ENCODE measurements around the gene ACTG2. TPM values are rescaled to one million over a fixed set of nuclear protein-coding genes. Genes with fewer than 3 reads are reported as not detected.

The ACTG2 gene
- total and polyA plus RNA-seq, 10 of the 15 experiments (the other 5 are each of a cell fraction or from before 2014, with no cell fraction given) = 0.06 to 0.97 (median 0.12) TPM; not detected in 7

- H3K4me3 ChIP-seq = no peak overlapping the region
- ChIA-PET POLR2A (interaction anchor here (0.7 to 1.0 kb wide), 2 partner anchors 77 to 680 kb away, joined by 3 read pairs; no protein-coding TSS in a partner anchor), RAD21 (ENCODE audit: unreplicated experiment) (interaction anchor here (0.8 to 2.2 kb wide), 8 partner anchors 12 to 214 kb away, joined by 3 to 7 read pairs (median 3); no protein-coding TSS in a partner anchor), CTCF (interaction anchor here (0.8 to 5.4 kb wide), 12 partner anchors 11 to 234 kb away, joined by 3 to 78 read pairs (median 5); partner anchors contain the start of gene STAMBP), SMC1A (ENCODE audit: uncharacterized antibody, unreplicated experiment) (interaction anchor here (0.7 to 5.0 kb wide), 10 partner anchors 28 to 210 kb away, joined by 3 to 45 read pairs (median 4); no protein-coding TSS in a partner anchor)
- H3K4me2 ChIP-seq (ENCODE audit: control insufficient read depth, insufficient read depth) = no peak overlapping the region
- no peaks in the 10 kb centered on the region for H3K27me3 ChIP-seq (replicated peaks in 1 of 2; ENCODE audit: control insufficient read depth in 2 of 2, insufficient read depth in 2 of 2, low read length in 1 of 2)
- no peak overlapping the region for H3K27ac ChIP-seq (ENCODE audit: control insufficient read depth, insufficient read depth)
- H3K36me3 ChIP-seq (ENCODE audit: control insufficient read depth in 2 of 2, insufficient read depth in 2 of 2, low read length in 1 of 2) = no peaks in the 10 kb centered on the region
- ATAC-seq = no peak
- no peaks in the 10 kb centered on the region for H4K20me1 ChIP-seq (ENCODE audit: control insufficient read depth, insufficient read depth)
- in situ Hi-C loops (cut with MboI) (no loop called here), intact Hi-C loops (cut with micrococcal nuclease; ENCODE audit: unreplicated experiment) (no loop called here)
- DNase-seq (ENCODE audit: low read depth, low spot score) = no peak
- no peak overlapping the region for H2AFZ ChIP-seq (ENCODE audit: control insufficient read depth, low read depth, low read length)
- TF ChIP-seq, protein P1, sequence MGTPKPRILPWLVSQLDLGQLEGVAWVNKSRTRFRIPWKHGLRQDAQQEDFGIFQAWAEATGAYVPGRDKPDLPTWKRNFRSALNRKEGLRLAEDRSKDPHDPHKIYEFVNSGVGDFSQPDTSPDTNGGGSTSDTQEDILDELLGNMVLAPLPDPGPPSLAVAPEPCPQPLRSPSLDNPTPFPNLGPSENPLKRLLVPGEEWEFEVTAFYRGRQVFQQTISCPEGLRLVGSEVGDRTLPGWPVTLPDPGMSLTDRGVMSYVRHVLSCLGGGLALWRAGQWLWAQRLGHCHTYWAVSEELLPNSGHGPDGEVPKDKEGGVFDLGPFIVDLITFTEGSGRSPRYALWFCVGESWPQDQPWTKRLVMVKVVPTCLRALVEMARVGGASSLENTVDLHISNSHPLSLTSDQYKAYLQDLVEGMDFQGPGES (IDR thresholded peaks at IDR 0.05) = no peak
- TF ChIP-seq SMAD1 (IDR thresholded peaks at IDR 0.05; ENCODE audit: low read depth, partially characterized antibody) (no peak), SMAD5 (IDR thresholded peaks at IDR 0.05; ENCODE audit: low read depth) (no peak), DPF2 (IDR thresholded peaks at IDR 0.05) (no peak), MEF2B (IDR thresholded peaks at IDR 0.05; ENCODE audit: partially characterized antibody, poor library complexity, severe bottlenecking) (no peak)
- BruUV-seq (replicated peaks) = no TSS peak
- no peak for FAIRE-seq
- WGBS (ENCODE audit: insufficient coverage, insufficient replicate concordance, low lambda C conversion rate, missing lambda C conversion rate) = 53% methylated on average over 6 of the region's 6 CpGs
- H3K79me2 ChIP-seq (ENCODE audit: control insufficient read depth, insufficient read depth, low read length) = no peaks in the 10 kb centered on the region
- H3K4me1 ChIP-seq (ENCODE audit: control insufficient read depth, insufficient read depth, low read length) = no peaks in the 10 kb centered on the region
- H3K9ac ChIP-seq (ENCODE audit: control insufficient read depth, insufficient read depth, low read length) = no peak overlapping the region
- H3K9me3 ChIP-seq (replicated peaks; ENCODE audit: control insufficient read depth, insufficient read depth, low read length) = no peaks in the 10 kb centered on the region
Measured at GRCh38 chr2:73910873-73911547, 18.2 kb downstream of the ACTG2 start.
